Activated CD4-positive, CD25-positive, alpha-beta regulatory T cell treated with anti-CD3 and anti-CD28 coated beads, Interleukin-2, amount 50 U/mL, for 16 hours (primary cell): Measurements from ENCODE around the gene GLP2R.

Source experiments
- DNase-seq: peaks from one replicate; pipeline ENCODE4 v3.0.0-alpha.2; 2020; ENCODE audit warnings: low read depth, low spot score

GLP2R gene

GRCh38 chr17:9922012-9922848, 96.5 kb downstream of the GLP2R start:
- no peak for DNase-seq

GRCh38 chr17:9924735-9925191, 99.0 kb downstream of the GLP2R start:
- no peak for DNase-seq

DNA sequence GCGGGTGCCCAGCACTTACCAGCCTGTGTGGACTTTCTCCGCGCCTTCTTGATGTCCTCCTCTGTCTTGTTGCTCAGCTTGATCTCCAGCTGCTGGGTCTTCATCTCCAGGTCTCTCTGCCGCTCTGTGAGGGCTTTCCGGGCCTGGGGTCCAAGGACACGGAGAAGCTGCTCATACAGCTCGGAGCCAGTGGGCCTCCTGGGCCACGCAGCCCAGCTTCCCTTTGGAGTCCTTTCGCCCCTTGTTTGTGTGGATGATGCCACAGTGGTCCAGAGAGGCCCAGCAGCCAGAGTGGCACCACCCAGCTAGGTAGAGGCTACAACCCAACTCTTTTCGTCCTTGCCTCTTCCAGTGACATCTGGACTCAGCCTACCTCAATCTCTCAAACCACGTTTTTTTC, 99.7 kb downstream of the GLP2R start:
- no peak for DNase-seq

- no peak for DNase-seq
Measured at GRCh38 chr17:9926150-9926804, 100.6 kb downstream of the GLP2R start.

GRCh38 chr17:9928601-9929333, 103.0 kb downstream of the GLP2R start:
- no peak for DNase-seq

- DNase-seq, result no peak
Measured at GRCh38 chr17:9929871-9930270, 104.1 kb downstream of the GLP2R start.

DNA sequence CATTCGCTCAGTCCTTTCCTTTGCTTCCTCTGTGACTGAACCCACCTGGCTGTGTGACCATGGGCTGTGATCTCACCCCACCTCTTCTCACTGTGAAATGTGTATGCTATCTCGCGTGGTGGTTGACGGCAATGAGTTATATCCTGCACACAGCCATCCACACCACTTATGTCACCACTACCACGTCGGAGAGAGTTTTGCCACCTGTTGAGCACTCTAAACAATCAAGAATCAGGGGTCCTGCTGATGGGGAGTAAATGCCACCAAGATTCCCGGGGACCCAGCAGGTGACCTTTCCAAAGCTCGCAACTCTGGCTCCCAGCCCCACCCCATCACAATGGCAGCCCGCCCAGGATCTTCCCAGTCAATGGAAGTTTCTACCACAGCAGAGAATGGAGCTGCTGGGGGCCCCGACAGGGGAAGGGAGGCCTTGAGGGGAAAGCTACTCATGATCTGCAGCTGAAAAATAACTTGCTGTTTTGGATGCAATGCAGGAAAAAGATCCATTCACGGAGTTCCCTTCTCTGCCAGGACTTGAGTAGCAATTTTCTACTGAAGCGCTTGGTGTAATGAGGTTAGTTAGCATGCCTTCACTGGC, 105.5 kb downstream of the GLP2R start:
- DNase-seq, result no peak

- no peak for DNase-seq
Measured at GRCh38 chr17:9932491-9932890, 106.8 kb downstream of the GLP2R start.

DNA sequence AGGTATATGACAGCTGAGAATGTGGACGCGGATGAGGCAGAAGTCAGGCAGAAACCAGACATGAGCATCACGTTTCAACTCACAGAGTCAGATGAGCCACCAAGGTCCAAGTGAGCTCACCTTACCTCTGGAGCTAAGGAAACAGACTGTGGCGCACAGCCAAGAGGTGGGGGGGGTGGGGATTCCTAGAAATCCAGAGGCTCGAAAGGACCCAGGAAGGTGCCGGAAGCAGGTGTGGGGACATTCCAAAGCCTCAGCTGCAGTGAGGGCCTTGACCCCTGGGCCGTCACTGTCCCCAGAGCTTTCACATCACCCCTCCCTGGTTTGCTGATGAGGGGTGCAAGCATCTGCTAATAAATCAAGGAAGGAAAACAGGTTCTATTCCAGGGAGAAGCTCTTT, 108.6 kb downstream of the GLP2R start:
- DNase-seq, result no peak

DNA sequence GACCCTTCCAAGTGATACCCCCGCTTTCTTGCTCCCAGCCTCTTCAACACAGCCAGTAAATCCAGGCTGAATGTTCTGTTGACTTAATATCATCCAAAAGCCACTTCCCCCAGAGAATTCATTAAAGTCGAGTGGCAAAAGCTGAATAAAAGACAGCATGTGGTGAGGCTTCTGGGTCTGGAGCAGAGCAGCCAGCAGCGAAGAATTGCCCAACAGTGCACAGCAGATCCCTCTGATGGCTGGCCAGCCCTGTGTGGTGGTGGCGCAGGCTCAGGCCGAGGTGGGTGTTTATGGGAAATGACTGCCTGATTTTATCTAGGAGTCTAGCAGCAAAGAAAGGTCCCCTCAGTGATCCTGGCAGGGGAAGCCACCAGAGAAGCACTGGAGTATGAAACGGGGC, 109.7 kb downstream of the GLP2R start:
- DNase-seq, result no peak

DNA sequence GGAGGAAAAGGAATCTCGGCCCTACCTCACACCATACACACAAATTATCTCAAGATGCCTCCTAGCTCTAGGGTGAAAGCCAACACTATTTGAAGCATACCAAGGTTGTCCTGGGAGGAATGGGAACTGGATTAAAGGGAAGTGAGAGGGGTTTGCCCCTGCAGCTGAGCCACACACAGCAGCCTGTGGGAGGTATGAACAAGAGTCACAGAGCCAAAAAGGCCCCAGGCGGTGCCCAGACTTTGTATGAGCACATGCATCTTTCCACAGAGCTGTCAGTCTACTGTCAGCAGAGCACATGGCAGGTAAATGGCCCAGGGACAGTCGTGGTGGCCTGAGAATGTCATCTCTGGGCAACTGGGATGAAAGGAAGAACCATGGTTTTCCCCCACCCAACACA, 110.4 kb downstream of the GLP2R start:
- no peak for DNase-seq

GRCh38 chr17:9937241-9937761, 111.6 kb downstream of the GLP2R start:
- no peak for DNase-seq

DNA sequence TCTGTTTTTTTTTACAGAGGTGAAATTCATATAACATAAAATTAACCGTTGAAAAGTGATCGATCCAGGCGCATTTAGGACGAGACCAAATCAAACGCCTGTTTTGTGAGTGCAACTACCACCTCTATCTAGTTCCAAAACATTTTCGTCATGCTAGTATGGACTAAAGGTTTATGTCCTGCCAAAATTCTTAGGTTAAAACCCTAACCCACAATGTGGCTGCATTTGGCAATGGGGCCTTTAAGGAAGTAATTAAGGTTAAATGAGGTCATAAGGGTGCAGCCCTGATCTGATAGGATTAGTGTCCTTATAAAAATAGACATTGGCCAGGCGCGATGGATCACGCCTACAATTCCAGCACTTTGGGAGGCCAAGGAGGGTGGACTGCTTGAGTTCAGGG, 112.2 kb downstream of the GLP2R start:
- DNase-seq, result no peak

DNA sequence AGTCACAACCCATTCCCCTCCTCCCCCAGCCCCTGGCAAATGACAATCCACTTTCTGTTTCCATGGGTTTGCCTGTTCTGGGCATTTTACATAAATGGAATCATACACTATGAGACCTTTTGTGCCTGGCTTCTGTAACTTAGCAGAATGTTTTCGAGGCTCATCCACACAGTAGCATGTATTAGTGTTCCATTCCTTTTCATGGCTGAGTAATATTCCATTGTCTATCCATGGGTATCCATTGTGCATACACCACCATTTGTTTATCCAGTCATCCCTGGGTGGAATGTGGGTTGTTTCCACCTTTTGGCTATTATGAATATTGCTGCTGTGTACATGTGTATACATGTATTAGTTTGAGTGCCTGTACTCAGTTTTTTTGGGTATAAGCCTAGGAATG, 113.0 kb downstream of the GLP2R start:
- DNase-seq, result no peak

DNA sequence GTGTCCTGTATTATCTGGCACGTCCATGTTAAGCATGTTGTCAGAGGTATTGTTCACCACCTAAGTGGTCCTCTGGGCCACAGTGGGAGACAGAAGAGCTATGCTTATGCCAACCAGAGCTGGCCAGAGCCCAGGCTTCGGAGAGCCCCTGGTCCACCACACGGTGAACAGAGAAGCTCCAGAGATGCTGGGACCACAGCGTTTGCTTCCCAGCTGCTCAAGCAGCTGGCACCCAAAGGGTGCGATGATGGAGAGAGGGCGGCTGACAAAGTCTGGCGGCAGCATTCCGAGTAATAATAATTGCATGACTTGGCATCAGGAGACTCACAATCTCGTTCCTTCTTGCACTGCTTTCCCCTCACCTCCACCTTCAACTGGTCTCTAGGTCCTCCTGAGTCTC, 115.1 kb downstream of the GLP2R start:
- no peak for DNase-seq

DNA sequence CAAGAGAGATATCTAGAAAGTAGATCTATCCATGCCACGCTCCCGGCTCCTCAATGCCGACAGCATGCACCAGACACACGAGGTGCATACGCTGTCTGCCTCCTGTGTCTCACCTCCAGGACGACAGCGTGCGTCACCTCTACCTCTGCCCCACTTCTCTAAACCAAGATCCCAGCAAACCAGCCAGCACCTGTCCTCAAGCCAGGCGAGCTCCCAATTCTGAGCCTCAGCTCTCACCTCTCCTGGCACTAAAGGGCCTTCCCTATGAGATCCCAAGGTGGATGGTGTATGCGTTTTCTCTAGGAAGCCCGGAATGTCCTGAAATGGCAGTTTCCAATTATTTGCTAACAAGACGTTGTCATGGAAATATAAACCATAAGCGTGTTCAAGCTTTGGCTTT, 115.6 kb downstream of the GLP2R start:
- DNase-seq, result no peak
